Nephron (organoid): ENCODE measurements around the gene HYLS1.

ENCODE experiments used
- H3K27ac Mint-ChIP-seq, 3 experiments: 2 replicates each; pipeline ENCODE4 v1.8.0; 2020; ENCODE audit warnings: mixed read lengths in 3 of 3, mild to moderate bottlenecking in 2 of 3, moderate library complexity in 1 of 3
- H3K27me3 Mint-ChIP-seq: 2 replicates; pipeline ENCODE4 v1.8.0; 2021; ENCODE audit warnings: low read depth, mild to moderate bottlenecking, moderate library complexity, mixed read lengths
- H3K36me3 Mint-ChIP-seq: 2 replicates; pipeline ENCODE4 v1.8.0; 2020; ENCODE audit warnings: low read depth, mixed read lengths
- H3K4me1 Mint-ChIP-seq: 2 replicates; pipeline ENCODE4 v1.8.0; 2020; ENCODE audit warnings: mixed read lengths
- H3K4me3 Mint-ChIP-seq, 3 experiments: 2 replicates each; pipeline ENCODE4 v1.8.0; 2020; ENCODE audit warnings: mild to moderate bottlenecking in 3 of 3, mixed read lengths in 3 of 3, moderate library complexity in 2 of 3
- H3K9me3 Mint-ChIP-seq: 2 replicates; pipeline ENCODE4 v1.8.0; 2020; ENCODE audit warnings: mixed read lengths
- CTCF ChIP-seq, 3 experiments: fragments of 200-600 bp; sonication (generic); IDR thresholded peaks; one replicate each; pipeline ENCODE4 v1.5.0; 2021; ENCODE audit warnings: antibody characterized with exemption in 3 of 3; ENCODE audit not compliant: unreplicated experiment in 3 of 3

HYLS1 gene

GRCh38 chr11:125939081-125939521 lies 51.6 kb downstream of the HYLS1 start:
- Mint-ChIP-seq H3K4me3 (peak overlapping the region in 1 of 3 experiments; percentile 67), H3K4me1 (peaks cover 65% of the 10 kb centered on the region), H3K9me3 (no peaks in the 10 kb centered on the region), H3K27me3 (peaks cover 4% of the 10 kb centered on the region), H3K27ac (peak overlapping the region; percentile 68 to 95 (median 93)), H3K36me3 (no peaks in the 10 kb centered on the region)
- no peak for TF ChIP-seq CTCF (IDR thresholded peaks at IDR 0.05; ENCODE audit: unreplicated experiment in 3 of 3)

GRCh38 chr11:125940145-125940544 lies 52.7 kb downstream of the HYLS1 start:
- no peak for TF ChIP-seq CTCF (IDR thresholded peaks at IDR 0.05; ENCODE audit: unreplicated experiment in 3 of 3)
- H3K36me3 Mint-ChIP-seq, result no peaks in the 10 kb centered on the region
- peaks cover 68% of the 10 kb centered on the region for H3K4me1 Mint-ChIP-seq
- no peak overlapping the region for H3K4me3 Mint-ChIP-seq
- no peaks in the 10 kb centered on the region for H3K9me3 Mint-ChIP-seq
- peaks cover 8% of the 10 kb centered on the region for H3K27me3 Mint-ChIP-seq
- peak overlapping the region in 2 of 3 experiments; percentile 16 to 54 for H3K27ac Mint-ChIP-seq

- H3K4me1 Mint-ChIP-seq, result peaks cover 61% of the 10 kb centered on the region
- TF ChIP-seq CTCF (IDR thresholded peaks at IDR 0.05; ENCODE audit: unreplicated experiment in 3 of 3), result no peak
- no peaks in the 10 kb centered on the region for H3K36me3 Mint-ChIP-seq
- no peak overlapping the region for H3K4me3 Mint-ChIP-seq
- H3K9me3 Mint-ChIP-seq, result no peaks in the 10 kb centered on the region
- H3K27me3 Mint-ChIP-seq, result peaks cover 8% of the 10 kb centered on the region
- H3K27ac Mint-ChIP-seq, result peak overlapping the region; percentile 65 to 96 (median 88)
These were observed 53.8 kb downstream of the HYLS1 start for GRCh38 chr11:125941267-125941618.

- Mint-ChIP-seq H3K27ac (peak overlapping the region; percentile 65 to 96 (median 88)), H3K4me1 (peaks cover 54% of the 10 kb centered on the region), H3K4me3 (no peak overlapping the region), H3K9me3 (no peaks in the 10 kb centered on the region), H3K36me3 (no peaks in the 10 kb centered on the region), H3K27me3 (peaks cover 8% of the 10 kb centered on the region)
- TF ChIP-seq CTCF (IDR thresholded peaks at IDR 0.05; ENCODE audit: unreplicated experiment in 3 of 3), result peak; percentile 62 to 71 (median 63)
These were observed 54.4 kb downstream of the HYLS1 start for GRCh38 chr11:125941619-125942611.

- Mint-ChIP-seq H3K27ac (peak overlapping the region in 2 of 3 experiments; percentile 65 to 96), H3K9me3 (no peaks in the 10 kb centered on the region), H3K27me3 (peaks cover 8% of the 10 kb centered on the region), H3K4me3 (no peak overlapping the region), H3K36me3 (no peaks in the 10 kb centered on the region), H3K4me1 (peaks cover 50% of the 10 kb centered on the region)
- no peak for TF ChIP-seq CTCF (IDR thresholded peaks at IDR 0.05; ENCODE audit: unreplicated experiment in 3 of 3)
These were observed 55.4 kb downstream of the HYLS1 start for GRCh38 chr11:125942771-125943428.
